K562 (cell line): ENCODE results near the gene SEPHS2. TPM values are rescaled to one million over a fixed set of nuclear protein-coding genes. Genes with fewer than 3 reads are reported as not detected.
A peak's percentile ranks its signal among the peaks of the same experiment; 100 is the strongest.

Experiments used
- ARID2 ChIP-seq: fragments of 450-650 bp; IDR thresholded peaks from 2 replicates; pipeline ENCODE4 v1.6.1; 2017; ENCODE audit warnings: antibody characterized with exemption, mild to moderate bottlenecking
- ATF2 ChIP-seq: sonication (generic); formaldehyde crosslinking; IDR thresholded peaks from 2 replicates; pipeline ENCODE4 v1.8.1; 2022; ENCODE audit warnings: missing genetic modification reagents
- BMI1 ChIP-seq: fragments of 150-350 bp; IDR thresholded peaks from 2 replicates; pipeline ENCODE4 v1.6.1; 2014; ENCODE audit warnings: low read length
- CBFA2T3 ChIP-seq: fragments of 450-650 bp; IDR thresholded peaks from 2 replicates; pipeline ENCODE4 v1.6.1; 2017
- CEBPG ChIP-seq, 3 experiments: fragments of 200-800 bp in 1 of 3; sonication (Bioruptor generic) in 1 of 3; sonication (generic) in 1 of 3; formaldehyde crosslinking in 1 of 3; IDR thresholded peaks in 2 of 3; conservative IDR thresholded peaks in 1 of 3; 2 replicates each; pipeline versions ENCODE4 v1.6.1 to v1.8.0; 2016 to 2022; ENCODE audit warnings: missing compliant biosample characterization in 2 of 3, missing genetic modification characterization in 2 of 3, mild to moderate bottlenecking in 1 of 3, missing genetic modification reagents in 1 of 3
- CLOCK ChIP-seq: fragments of 250-450 bp; sonication (Bioruptor Pico); IDR thresholded peaks from 2 replicates; pipeline ENCODE4 v1.4.0; 2020; ENCODE audit warnings: mild to moderate bottlenecking, moderate library complexity, borderline replicate concordance
- E2F3 ChIP-seq: fragments of 250-450 bp; sonication (Bioruptor Pico); IDR thresholded peaks from 2 replicates; pipeline ENCODE4 v1.4.0; 2020; ENCODE audit warnings: mild to moderate bottlenecking
- EHMT2 ChIP-seq: fragments of 450-650 bp; IDR thresholded peaks from 2 replicates; pipeline ENCODE4 v1.6.1; 2018; ENCODE audit warnings: antibody characterized with exemption
- FOSL1 ChIP-seq: fragments of 200-800 bp; sonication (Bioruptor generic); conservative IDR thresholded peaks from 2 replicates; pipeline ENCODE4 v1.6.1; 2016; ENCODE audit warnings: missing genetic modification characterization, missing compliant biosample characterization
- FOXK2 ChIP-seq, 2 experiments: fragments of 450-650 bp; IDR thresholded peaks in 1 of 2; conservative IDR thresholded peaks in 1 of 2; 2 replicates each; pipeline ENCODE4 v1.6.1; 2016; ENCODE audit warnings: low read depth in 2 of 2, mild to moderate bottlenecking in 1 of 2
- HBP1 ChIP-seq: fragments of 450-650 bp; formaldehyde crosslinking; IDR thresholded peaks from 2 replicates; pipeline ENCODE4 v1.4.0; 2022; ENCODE audit warnings: missing genetic modification characterization
- HMGN3 ChIP-seq: IDR thresholded peaks from 2 replicates; pipeline ENCODE4 v1.6.1; 2011; ENCODE audit warnings: borderline replicate concordance, low read depth, mild to moderate bottlenecking, mixed read lengths, low read length; ENCODE audit not compliant: insufficient read length; ENCODE audit errors: extremely low read depth
- KDM2B ChIP-seq: fragments of 250-450 bp; sonication (Bioruptor Pico); IDR thresholded peaks from 2 replicates; pipeline ENCODE4 v1.8.0; 2021; ENCODE audit warnings: mild to moderate bottlenecking, moderate library complexity
- MBD2 ChIP-seq: sonication (generic); IDR thresholded peaks from 2 replicates; pipeline ENCODE4 v1.6.1; 2016; ENCODE audit warnings: low read depth, borderline replicate concordance
- NRF1 ChIP-seq, 2 experiments: fragments of 450-650 bp; IDR thresholded peaks in 1 of 2; conservative IDR thresholded peaks in 1 of 2; 2 replicates each; pipeline ENCODE4 v1.6.1; 2014; ENCODE audit warnings: mild to moderate bottlenecking in 2 of 2
- PHF8 ChIP-seq: fragments of 200-600 bp; sonication (generic); IDR thresholded peaks from 2 replicates; pipeline ENCODE4 v1.6.1; 2012; ENCODE audit warnings: mixed run types, mild to moderate bottlenecking, inconsistent platforms, low read length, moderate library complexity, borderline replicate concordance
- PYGO2 ChIP-seq: fragments of 450-650 bp; IDR thresholded peaks from 2 replicates; pipeline ENCODE4 v1.6.1; 2016; ENCODE audit warnings: mild to moderate bottlenecking, missing genetic modification characterization, moderate library complexity, missing compliant biosample characterization
- STAG1 ChIP-seq: sonication (generic); formaldehyde crosslinking; IDR thresholded peaks from 2 replicates; pipeline ENCODE4 v1.5.0; 2020; ENCODE audit warnings: missing genetic modification reagents, borderline replicate concordance
- TSC22D4 ChIP-seq: fragments of 450-650 bp; IDR thresholded peaks from 2 replicates; pipeline ENCODE4 v1.6.1; 2016; ENCODE audit warnings: missing genetic modification characterization, missing biosample characterization, control low read depth
- ZNF121 ChIP-seq: sonication (generic); formaldehyde crosslinking; conservative IDR thresholded peaks from 2 replicates; pipeline ENCODE4 v1.8.0; 2022; ENCODE audit warnings: missing genetic modification reagents
- ZNF175 ChIP-seq: fragments of 200-800 bp; sonication (Bioruptor generic); IDR thresholded peaks from 2 replicates; pipeline ENCODE4 v1.6.1; 2016; ENCODE audit warnings: low read depth, mild to moderate bottlenecking, missing genetic modification characterization, missing compliant biosample characterization
- ZNF239 ChIP-seq: fragments of 250-450 bp; sonication (Bioruptor Pico); IDR thresholded peaks from 2 replicates; pipeline ENCODE4 v1.4.0; 2020; ENCODE audit warnings: mild to moderate bottlenecking
- ZNF766 ChIP-seq: fragments of 200-800 bp; sonication (Bioruptor generic); conservative IDR thresholded peaks from 2 replicates; pipeline ENCODE4 v1.6.1; 2016; ENCODE audit warnings: missing genetic modification characterization, missing compliant biosample characterization
- polyA plus RNA-seq, 8 experiments: library from polyadenylated mRNA; depleted of rRNA in 4 of 8; stranded (reverse) in 5 of 8; unstranded in 3 of 8; fragments of >200 nt; fragmentation: Nextera tagmentation in 2 of 8; fragmentation: Illumina TruSeq in 1 of 8; extraction: Ambion mirVana in 2 of 8; extraction: Trizol in 1 of 8; gene quantifications; 2 replicates each; pipeline versions ENCODE4 v1.2.1 to v1.2.3, GENCODE V29; 2011 to 2014; ENCODE audit warnings: inconsistent platforms in 1 of 8, missing spikeins in 1 of 8
- total RNA-seq, 7 experiments: library from RNA; depleted of rRNA in 6 of 7; stranded (reverse); fragments of >200 nt in 6 of 7; fragmentation: Illumina TruSeq in 2 of 7; extraction: Trizol in 2 of 7; gene quantifications; 2 replicates each; pipeline versions ENCODE4 v1.2.1 to v1.2.3, GENCODE V29; 2011 to 2021; ENCODE audit warnings: low replicate concordance in 1 of 7

SEPHS2 gene
- total and polyA plus RNA-seq, 9 of the 15 experiments (the other 6 are each of a cell fraction or from before 2014, with no cell fraction given), result 20.9 to 90.6 (median 43.4) TPM

- TF ChIP-seq HBP1, result no peak
- no peak for TF ChIP-seq EHMT2
- TF ChIP-seq TSC22D4 (tag), result no peak
- TF ChIP-seq ZNF121 (CRISPR knock-in tag), result no peak
- TF ChIP-seq STAG1, result no peak
- no peak for TF ChIP-seq FOSL1 (tag)
- no peak for TF ChIP-seq ZNF239 (CRISPR knock-in tag)
- TF ChIP-seq PHF8, result peak; percentile 60; the same call in 1 of the 2 replicates
- 0 out of 2 replicates have a peak, but pooled peaks have one; percentile 31 for TF ChIP-seq ZNF766 (CRISPR knock-in tag)
- no peak; a peak in 2 of 4 replicates for TF ChIP-seq NRF1 (conservative IDR thresholded peaks at IDR 0.05 in 1 of 2, IDR thresholded peaks at IDR 0.05 in 1 of 2)
- no peak for TF ChIP-seq FOXK2 (conservative IDR thresholded peaks at IDR 0.05 in 1 of 2, IDR thresholded peaks at IDR 0.05 in 1 of 2; ENCODE audit: low read depth in 2 of 2)
- TF ChIP-seq HMGN3, result peak; percentile 60
- TF ChIP-seq ATF2 (CRISPR knock-in tag), result no peak
- no peak for TF ChIP-seq BMI1
- TF ChIP-seq CEBPG (CRISPR knock-in tag; IDR thresholded peaks at IDR 0.05), result no peak
- no peak for TF ChIP-seq CEBPG (tag; conservative IDR thresholded peaks at IDR 0.05 in 1 of 2, IDR thresholded peaks at IDR 0.05 in 1 of 2)
- TF ChIP-seq CLOCK (CRISPR knock-in tag), result no peak
- TF ChIP-seq CBFA2T3, result no peak
- no peak for TF ChIP-seq E2F3
- TF ChIP-seq MBD2, result no peak
- TF ChIP-seq KDM2B (CRISPR knock-in tag), result no peak
- TF ChIP-seq ARID2, result no peak
- TF ChIP-seq PYGO2 (tag), result no peak
- TF ChIP-seq ZNF175 (CRISPR knock-in tag), result no peak
Observed at GRCh38 chr16:30395155-30395991, 50.3 kb downstream of the SEPHS2 start, which contains the start of gene ZNF48 (continued).
